HG03045 (cell line): ENCODE measurements around the gene GDF11.

Experiments used
- ATAC-seq: cut with Tn5 transposase; IDR thresholded peaks from one replicate; pipeline ENCODE4 v1.9.1; 2021; ENCODE audit warnings: mild to moderate bottlenecking, moderate library complexity; ENCODE audit not compliant: unreplicated experiment

The GDF11 gene

DNA sequence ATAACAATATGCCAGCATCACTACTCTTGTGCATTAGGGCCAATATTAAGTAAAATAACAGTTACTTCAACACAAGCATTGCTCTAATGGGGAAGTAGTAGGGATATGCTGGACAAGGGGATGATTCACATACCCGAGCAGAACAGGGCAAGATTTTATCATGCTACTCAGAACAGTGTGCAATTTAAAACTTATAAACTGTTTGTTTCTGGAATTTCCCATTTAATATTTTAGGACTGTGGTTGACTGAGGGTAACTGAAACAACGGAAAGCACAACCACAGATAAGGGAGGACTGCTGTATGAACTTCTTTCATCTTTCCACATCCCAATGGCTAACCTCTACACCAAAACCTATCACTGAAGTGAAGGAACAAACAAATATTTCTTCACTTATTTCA is 37.8 kb downstream of the GDF11 start:
- no peak for ATAC-seq

DNA sequence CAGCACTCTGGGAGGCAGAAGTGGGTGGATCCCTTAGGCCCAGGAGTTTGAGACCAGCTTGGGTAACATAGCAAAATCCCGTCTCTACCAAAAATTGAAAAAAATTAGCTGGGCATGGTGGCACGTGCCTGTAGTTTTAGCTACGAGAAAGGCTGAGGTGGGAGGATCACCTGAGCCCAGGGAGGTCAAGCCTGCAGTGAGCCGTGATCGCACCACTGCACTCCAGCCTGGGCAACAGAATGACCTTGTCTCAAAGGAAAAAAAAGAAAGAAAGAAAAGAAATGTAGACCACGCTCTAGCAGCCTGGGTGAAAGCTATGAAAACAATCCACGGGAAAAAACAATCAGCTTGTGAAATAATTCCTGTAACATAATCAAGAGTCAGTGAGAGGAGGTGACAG is 45.6 kb downstream of the GDF11 start:
- ATAC-seq: no peak

- ATAC-seq: no peak
These were observed 46.2 kb downstream of the GDF11 start for GRCh38 chr12:55789171-55789570.

DNA sequence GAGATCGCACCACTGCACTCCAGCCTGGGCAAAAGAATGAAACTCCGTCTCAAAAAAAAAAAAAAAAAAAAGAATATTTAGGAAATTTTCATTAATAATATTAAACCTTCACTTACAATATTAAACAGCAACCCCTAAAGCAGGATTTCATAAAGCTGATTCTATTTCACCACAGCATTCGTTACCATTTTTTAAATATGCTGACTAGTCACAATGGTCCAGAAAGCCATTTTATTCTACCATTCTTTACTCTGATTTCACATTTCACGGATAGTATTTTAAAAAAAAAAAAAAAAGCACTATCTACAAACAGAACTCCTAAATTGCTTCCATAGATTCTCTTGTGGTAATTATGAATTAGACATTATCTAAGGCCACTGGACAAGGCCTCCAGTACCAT is 47.0 kb downstream of the GDF11 start:
- ATAC-seq: no peak

- ATAC-seq: no peak
These were observed 53.0 kb downstream of the GDF11 start for GRCh38 chr12:55795950-55796349.

- ATAC-seq: no peak
These were observed 54.1 kb downstream of the GDF11 start for GRCh38 chr12:55797068-55797467.

DNA sequence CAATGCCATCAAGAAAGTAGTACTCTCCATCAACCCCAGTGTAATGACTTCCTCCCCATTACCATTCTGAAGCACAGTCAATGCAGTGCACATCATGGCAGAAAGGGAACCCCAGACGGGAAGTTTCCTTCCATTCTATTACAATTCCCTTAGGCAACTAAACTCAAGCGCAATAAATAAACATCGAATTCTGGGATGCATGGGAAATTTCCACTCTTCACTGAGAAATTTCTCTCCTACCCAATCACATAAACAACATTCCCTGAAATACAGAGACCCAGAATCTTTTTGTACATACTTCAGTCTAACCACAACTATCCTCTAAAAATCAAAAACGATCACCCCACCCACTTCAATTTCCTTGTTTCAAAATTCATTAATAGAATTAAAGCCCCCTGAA is 54.6 kb downstream of the GDF11 start:
- ATAC-seq: no peak
